ENCODE results near the gene DNAH8.
"Not testable (repeated sequence)": the region's sequence is repeated elsewhere in the genome, so short reads cannot be mapped to it uniquely, and the experiment has no call there.

DNAH8 gene

DNA sequence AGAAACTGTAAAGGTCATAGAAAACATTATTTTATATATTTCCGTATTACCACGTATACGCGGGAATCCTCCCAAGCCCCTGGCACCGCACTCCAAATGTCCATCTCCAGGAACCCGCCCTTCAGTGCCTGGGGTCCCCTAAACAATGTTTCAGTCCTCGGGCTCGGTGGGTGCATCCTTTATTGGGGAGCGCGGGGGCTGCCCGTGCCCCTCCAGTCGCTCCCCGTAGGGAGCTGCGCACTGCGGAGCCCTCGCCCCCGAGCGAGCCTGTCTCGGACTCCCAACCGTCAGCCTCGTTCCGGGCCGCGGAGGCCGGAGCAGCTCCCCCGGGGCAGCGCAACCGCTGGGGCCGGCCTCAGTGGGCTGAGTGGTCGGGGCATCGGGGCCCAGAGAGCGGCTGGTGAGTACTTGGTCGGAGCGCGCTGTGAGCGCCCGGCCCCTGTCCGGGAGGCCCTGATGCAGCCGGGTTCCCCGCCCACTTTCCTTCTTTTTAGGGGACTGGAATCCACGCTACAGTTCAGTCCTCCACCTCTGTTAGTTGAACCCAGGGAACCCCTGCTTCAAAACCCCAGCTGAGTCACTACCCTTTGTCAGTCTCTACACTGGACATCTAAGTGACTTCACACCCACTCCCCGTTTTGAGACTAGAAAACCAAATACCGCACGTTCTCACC is at the start of gene DNAH8:
TSS of gene DNAH8 (plus strand) at position 296 of the 674 bp plus-strand sequence. CDS start 7,499 bp downstream, outside the sequence.
- DNase-seq, result no peak

- no peak for DNase-seq
Observed at GRCh38 chr6:38671885-38672467, 43.1 kb upstream of the DNAH8 start.

DNA sequence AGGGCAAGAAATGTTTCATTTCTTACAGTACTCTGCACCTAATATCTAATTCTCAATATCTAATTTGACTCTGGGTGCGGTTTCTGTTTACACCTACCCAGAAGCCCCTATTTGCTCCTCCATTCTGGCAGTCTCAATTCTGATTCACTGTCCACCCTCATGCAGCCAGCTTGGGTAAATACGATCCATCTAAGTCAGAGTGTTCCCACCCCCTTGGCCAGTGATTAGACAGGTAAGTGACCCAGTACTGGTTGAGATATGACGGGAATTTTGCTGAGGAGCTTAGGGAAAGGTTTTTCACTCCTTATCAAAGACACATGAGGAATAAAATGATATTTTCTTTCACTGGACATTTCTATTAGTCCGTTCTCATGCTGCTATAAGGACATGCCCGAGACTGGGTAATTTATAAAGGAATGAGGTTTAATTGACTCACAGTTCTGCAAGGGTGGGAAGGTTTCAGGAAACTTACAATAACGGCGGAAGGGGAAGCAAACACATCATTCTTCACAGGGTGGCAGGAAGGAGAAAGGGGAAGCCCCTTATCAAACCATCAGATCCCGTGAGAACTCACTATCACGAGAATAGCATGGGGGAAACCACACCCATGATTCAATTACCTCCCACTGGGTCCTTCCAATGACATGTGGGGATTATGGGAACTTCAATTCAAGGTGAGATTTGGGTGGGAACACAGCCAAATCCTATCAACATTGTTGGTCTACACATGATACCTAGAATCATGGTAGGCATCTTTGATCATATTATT is 41.5 kb upstream of the DNAH8 start:
- no peak for DNase-seq

DNA sequence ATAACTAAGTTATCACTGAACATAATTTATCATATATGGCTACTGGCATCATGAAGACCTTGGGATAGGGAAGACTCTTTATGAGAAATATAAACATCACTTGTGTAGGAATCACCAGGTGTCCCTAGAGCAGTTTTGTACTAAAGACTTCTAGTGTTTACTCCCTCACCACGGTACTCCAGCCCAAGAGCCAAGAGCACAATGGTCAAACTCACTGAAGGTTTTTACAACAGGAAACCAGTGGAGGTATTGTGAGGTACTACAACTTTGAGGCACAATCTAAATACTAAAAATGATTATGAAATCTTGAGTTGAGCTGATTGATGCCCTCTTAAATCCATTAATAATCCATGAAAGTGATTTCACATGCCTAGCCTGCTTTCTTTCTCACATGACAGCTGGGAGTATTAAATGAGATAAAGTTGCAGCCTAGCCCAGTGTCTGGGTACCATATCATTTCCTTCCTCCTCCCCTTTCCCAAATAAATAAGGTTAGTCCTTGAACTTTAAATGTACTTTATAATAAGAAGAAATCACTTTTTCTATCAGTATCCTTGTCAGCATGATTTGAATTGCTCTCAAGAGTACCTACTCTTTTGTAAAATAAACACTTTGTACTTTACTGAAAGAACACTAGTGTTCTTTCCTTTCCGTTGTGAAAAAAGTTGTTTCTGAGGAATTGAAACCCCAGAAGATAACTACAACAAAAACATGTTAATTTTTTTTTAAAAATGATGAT is 38.7 kb upstream of the DNAH8 start:
- no peak for DNase-seq

- no peak for DNase-seq
Observed at GRCh38 chr6:38676974-38677544, 38.1 kb upstream of the DNAH8 start.

DNA sequence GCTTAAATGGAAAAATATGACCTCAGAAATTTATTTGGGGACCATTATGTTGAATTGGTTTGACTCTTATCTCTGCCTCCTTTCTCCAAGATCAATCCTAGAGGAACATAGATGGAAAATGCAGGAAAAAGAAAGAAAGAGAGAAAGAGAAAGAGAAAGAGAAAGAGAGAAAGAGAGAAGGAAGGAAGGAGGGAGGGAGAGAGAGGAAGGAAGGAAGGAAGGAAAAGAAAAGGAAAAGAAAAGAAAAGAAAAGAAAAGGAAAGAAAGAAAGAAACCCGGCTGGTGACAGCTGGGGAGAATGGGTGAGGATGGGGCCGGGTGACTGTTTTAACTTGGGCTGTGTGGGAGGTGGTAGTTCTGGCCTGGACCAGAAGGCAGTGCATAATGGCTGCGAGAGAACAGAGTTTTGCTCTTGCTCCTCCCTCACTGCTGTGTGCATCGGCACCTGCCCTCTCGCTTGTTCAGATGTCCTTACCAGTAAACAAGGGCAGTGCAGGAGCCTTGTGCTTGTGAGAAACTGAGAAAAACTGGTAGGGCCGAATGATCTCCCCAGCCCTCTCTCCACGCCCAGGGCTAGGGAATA is 36.8 kb upstream of the DNAH8 start:
- no peak for DNase-seq

GRCh38 chr6:38679668-38680067 is 35.4 kb upstream of the DNAH8 start:
- DNase-seq, result no peak

GRCh38 chr6:38681850-38682249 is 33.3 kb upstream of the DNAH8 start:
- DNase-seq, result no peak

DNA sequence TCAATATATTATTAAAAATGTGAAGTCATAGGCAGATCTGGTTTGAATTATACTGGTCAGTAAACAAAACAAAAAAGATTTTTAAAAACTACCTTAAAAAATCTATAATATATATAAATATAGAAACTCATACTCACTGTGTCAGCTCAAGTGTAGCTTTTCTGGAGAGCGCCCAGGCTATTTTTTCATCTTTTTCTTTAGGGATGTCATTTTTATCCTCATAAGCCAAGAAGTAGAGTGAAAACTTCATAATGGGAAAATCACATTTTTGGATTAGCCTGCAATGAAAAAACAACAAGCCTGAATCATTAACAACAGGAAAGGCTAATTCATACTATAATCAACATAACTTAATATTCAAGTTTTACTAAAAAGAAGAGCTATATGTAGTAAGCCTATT is 30.9 kb upstream of the DNAH8 start:
- no peak for DNase-seq

DNA sequence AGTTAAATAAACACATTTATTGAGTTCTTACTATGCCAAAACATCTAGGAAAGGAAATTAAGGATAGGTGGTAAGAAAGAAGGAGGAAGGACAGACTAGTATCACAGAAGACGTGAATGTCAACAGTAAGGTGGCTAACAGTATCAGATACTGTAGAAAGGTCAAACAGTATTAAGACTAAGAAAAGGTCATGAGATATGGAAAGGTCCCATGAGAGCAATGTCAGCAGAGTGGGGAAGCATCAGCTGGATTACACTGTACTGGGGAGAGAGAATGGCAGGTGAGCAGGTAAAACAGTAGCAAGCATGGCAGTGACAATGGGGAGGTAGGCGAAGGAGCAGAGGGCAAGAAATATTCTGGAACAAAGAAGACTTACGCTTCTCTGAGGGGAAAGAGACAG is 30.2 kb upstream of the DNAH8 start:
- DNase-seq, result no peak

DNA sequence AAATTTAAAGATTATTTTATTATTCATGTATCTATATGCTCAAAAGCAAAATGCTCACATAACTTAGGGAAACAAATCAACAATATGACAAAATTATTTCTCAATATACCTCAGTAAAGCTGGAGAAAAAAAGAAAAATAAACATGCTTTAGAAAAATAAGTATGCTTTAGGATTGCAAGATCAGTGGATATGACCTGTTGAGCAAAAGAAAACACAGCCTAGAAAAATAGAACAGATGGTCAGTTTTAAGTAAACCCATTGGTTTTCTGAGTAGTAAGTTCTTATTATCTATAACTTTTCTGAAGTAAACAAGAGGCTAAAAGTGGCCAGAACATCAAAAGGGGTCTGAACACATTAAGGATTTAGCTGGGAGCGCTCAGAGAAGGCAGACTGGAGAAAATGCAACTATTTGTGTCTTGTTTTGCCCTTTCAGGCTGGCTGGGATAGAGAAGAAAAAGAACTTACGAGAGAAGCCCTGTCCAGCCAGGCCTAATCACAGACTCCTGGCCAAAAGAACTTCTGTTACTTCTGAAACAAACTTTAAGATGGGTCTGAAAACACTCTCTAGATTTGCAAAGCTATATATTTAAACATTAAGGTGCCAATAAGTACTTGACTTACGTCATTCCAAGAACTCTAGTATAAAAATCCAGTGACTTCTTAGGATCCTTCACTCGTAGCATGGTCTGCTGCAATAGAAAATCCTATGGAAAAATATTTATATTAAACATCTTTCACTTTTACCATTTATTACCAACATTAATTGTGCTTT is 28.7 kb upstream of the DNAH8 start:
- no peak for DNase-seq

DNA sequence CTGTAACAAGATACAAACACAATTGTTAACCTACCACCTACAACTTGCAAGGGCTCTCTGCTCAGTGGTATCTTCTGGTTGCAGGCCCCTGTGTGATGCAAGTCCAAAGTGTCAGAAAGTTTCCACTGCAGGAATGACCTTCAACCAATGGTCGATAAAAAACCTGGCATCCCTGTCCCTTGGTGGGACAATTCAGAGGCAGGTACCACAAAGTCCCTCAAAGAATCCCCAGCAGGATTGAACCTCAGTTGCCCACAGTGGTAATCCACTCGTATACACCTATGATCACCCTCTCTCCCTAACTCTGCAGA is 28.1 kb upstream of the DNAH8 start:
- no peak for DNase-seq

DNA sequence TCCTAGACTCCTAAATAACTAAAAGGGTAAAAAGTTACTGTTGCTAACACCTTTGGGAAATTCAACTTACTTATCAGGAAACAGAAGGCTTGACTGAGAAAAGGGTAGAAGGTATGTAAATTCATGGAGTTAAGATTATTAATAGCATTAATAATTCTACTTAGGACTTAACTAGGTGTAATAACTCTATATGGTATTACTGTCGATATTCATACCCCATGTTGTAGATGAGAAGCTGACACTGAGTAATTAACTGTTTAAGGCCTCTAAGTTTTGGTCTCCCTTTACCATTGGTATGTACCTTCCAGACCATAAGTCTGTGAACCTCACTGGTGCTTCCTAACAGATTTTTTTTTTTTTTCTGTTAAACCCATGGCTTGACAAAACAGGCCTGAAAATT is 27.6 kb upstream of the DNAH8 start:
- DNase-seq, result no peak

GRCh38 chr6:38688579-38689087 is 26.5 kb upstream of the DNAH8 start:
- DNase-seq, result no peak

DNA sequence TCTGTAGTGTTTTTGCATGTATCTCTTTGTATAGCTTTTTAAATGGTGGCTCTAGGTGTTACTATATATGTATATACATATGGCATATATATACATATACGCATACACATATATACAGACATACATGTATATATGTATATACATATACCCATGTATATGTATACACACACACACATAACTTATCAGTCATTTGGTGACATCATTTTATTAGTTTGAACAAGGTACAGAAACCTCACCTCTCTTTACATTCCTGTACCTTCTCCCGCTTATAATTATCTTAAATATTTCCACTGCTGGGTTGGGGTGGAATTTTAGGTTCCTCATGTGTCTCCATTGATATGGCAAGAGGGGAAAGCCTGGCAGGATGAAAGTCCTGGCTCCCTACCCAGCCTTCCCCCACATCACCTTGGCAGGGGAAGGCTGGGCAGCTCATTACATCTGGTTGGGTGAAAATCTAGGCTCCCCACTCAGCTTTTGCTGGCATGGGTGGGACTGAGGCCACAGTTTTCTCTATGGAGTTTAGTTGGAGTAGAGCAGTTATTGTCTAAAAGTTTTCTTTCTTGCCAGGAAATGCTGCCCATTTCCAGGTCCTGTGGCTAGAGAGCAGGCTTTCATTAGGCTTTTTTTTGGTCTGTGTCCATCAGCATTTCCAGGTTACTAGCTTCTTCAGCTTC is 19.7 kb upstream of the DNAH8 start:
- DNase-seq, result no peak

DNA sequence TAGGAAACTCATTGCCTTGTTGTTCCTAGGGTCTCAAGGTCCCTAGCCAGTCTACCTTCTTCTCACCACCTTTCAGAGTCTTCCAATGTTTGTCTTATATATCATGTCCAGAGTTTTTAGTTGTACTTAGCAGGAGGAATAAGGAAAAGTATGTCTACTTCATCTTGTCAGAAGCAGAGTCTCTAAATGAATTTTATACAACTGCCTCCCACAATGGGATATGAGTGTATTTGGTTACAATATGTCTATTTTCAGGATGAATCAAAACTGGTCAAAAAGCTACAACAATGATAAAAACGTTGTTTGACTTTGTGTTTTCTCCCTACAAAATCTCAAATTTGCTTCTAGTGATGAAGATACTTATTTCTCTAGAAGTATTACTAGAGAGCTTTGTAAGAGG is 19.2 kb upstream of the DNAH8 start:
- DNase-seq, result no peak

GRCh38 chr6:38696345-38696744 is 18.8 kb upstream of the DNAH8 start:
- no peak for DNase-seq

DNA sequence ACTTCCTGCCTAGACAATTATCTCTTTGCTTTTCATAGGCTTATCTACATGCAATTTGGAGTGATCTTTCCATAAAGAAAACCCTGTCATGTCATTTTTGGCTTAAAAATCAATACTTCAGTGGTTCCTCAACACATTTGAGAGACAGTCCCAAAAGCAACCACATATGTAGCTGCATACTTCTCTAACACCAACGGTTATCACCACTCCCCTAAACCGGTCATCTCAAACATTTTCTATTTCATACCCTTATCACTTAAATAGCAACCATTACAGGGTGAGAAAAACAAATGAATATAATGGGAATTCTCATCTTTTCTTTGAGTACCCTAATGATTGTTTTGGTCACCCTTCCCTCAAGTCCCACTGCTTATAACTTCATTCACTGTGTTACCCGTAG is 17.3 kb upstream of the DNAH8 start:
- DNase-seq, result no peak

DNA sequence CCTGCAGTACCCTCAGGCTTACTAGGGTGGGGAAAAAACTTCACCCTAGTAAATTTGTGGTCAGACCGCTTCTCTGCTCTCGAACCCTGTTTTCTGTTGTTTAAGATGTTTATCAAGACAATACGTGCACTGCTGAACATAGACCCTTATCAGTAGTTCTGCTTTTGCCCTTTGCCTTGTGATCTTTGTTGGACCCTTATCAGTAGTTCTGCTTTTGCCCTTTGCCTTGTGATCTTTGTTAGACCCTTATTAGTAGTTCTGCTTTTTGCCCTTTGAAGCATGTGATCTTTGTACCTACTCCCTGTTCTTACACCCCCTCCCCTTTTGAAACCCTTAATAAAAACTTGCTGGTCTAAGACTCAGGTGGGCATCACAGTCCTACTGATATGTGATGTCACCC is 15.4 kb upstream of the DNAH8 start:
- DNase-seq, result not testable (repeated sequence)

DNA sequence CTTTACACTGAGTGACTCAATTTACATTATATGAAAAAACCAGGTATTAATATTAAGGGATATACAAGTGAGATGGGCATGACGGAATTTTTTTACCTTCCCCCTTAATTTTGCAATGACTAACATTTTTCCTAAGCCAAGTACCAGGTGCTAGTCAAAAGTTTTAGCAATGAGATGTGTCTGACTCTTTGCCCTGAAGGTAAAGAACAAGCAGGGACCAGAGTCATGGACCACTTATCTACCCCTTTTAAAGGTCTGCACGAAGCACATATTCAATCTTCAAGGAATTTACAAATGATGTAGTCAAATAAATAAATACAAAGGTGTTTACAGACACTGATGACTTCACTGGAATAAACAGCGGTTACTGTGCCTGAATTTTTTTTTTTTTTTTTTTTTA is 13.6 kb upstream of the DNAH8 start:
- no peak for DNase-seq

All from islet precursor cell (in vitro differentiated cells).